Measurements from ENCODE around the gene DPP7. TPM values are rescaled to one million over a fixed set of nuclear protein-coding genes. Genes with fewer than 3 reads are reported as not detected.

Gene DPP7
- total and polyA plus RNA-seq, 2 of the 8 experiments (the other 6 are each of a cell fraction or from before 2014, with no cell fraction given), result 21.2 to 26.8 TPM

GRCh38 chr9:137062384-137062783 is 52.1 kb downstream of the DPP7 start:
- Histone ChIP-seq H3K4me3 (ENCODE audit: extremely low read depth in 1 of 4, insufficient read depth in 2 of 4, low read depth in 3 of 4, low read length in 4 of 4) (no peak overlapping the region), H3K27ac (ENCODE audit: low read depth, low read length) (no peak overlapping the region), H4K20me1 (replicated peaks in 1 of 2; ENCODE audit: control insufficient read depth in 1 of 2, insufficient read depth in 2 of 2, low read length in 2 of 2) (peaks cover 7 to 10% of the 10 kb centered on the region in 2 experiments), H2BK120ac (replicated peaks; ENCODE audit: low read depth, low read length) (no peak overlapping the region), H3K9me3 (ENCODE audit: insufficient read depth in 2 of 2, low read depth in 1 of 2, low read length in 1 of 2) (no peaks in the 10 kb centered on the region), H3K23ac (ENCODE audit: insufficient read length) (no peak overlapping the region), H3K79me1 (ENCODE audit: low read depth, low read length) (no peaks in the 10 kb centered on the region), H3K4me2 (ENCODE audit: insufficient read depth in 1 of 2, low read depth in 2 of 2, low read length in 2 of 2) (no peak overlapping the region), H3K36me3 (ENCODE audit: control insufficient read depth in 2 of 4, insufficient read depth in 4 of 4, low read length in 3 of 4) (no peaks in the 10 kb centered on the region), H3K27me3 (replicated peaks in 1 of 4; ENCODE audit: control insufficient read depth in 3 of 4, extremely low read depth in 1 of 4, insufficient read depth in 3 of 4, low read length in 3 of 4) (no peaks in the 10 kb centered on the region), H2AK5ac (ENCODE audit: low read depth, low read length) (no peak overlapping the region), H2BK5ac (ENCODE audit: low read depth, low read length) (no peak overlapping the region), H3K4ac (replicated peaks; ENCODE audit: insufficient read length, low read depth, low read length) (no peak overlapping the region), H2BK12ac (ENCODE audit: low read depth, low read length) (no peak overlapping the region), H2AFZ (ENCODE audit: low read length) (no peak overlapping the region), H3K79me2 (ENCODE audit: control insufficient read depth in 1 of 2, insufficient read depth in 2 of 2, low read length in 2 of 2) (no peaks in the 10 kb centered on the region), H4K5ac (ENCODE audit: insufficient read length, low read depth, low read length) (no peak overlapping the region), H2BK15ac (ENCODE audit: low read length) (no peak overlapping the region), H3K18ac (ENCODE audit: extremely low read depth, low read length) (no peak overlapping the region), H3K23me2 (ENCODE audit: low read depth, low read length) (no peaks in the 10 kb centered on the region), H3K56ac (replicated peaks; ENCODE audit: insufficient read length, low read depth, low read length) (no peak overlapping the region), H2BK20ac (ENCODE audit: low read length) (no peak overlapping the region), H3K9ac (replicated peaks in 1 of 4; ENCODE audit: extremely low read depth in 1 of 4, low read depth in 3 of 4, low read length in 3 of 4) (no peak overlapping the region), H3K14ac (ENCODE audit: insufficient read length) (no peak overlapping the region), H4K91ac (replicated peaks; ENCODE audit: insufficient read length, low read length) (no peak overlapping the region), H4K8ac (ENCODE audit: extremely low read depth, insufficient read depth, low read length) (no peak overlapping the region), H3K4me1 (replicated peaks in 1 of 4; ENCODE audit: control insufficient read depth in 3 of 4, insufficient read depth in 4 of 4, low read length in 3 of 4) (peaks cover 0 to 5% (median 1%) of the 10 kb centered on the region in 4 experiments; a peak in 3 of 7 replicates)
- no peak for FAIRE-seq
- 87% methylated on average over 15 of the region's 15 CpGs; no CpG with 5 or more reads in 1 of the 2 experiments for WGBS, 2 experiments (ENCODE audit: extremely low coverage in 1 of 2, insufficient coverage in 1 of 2, insufficient read length in 1 of 2, insufficient replicate concordance in 2 of 2, low coverage in 1 of 2, low lambda C conversion rate in 2 of 2, missing lambda C conversion rate in 1 of 2)
- CTCF ChIA-PET (ENCODE audit: partially characterized antibody), result interaction anchor here (0.7 to 13.5 kb wide), 5 partner anchors 13 to 57 kb away, joined by 3 to 291 read pairs (median 80); partner anchors contain the start of genes ABCA2, FUT7, MAN1B1 and NPDC1
- no peak for DNase-seq (ENCODE audit: low read depth in 1 of 2, low spot score in 2 of 2)
- no peak for TF ChIP-seq KDM4A (IDR thresholded peaks at IDR 0.05; ENCODE audit: low read depth, low read length, severe bottlenecking)
- POLR2A ChIA-PET (ENCODE audit: partially characterized antibody), result interaction anchor here (1.1 to 1.5 kb wide), 2 partner anchors 10 to 42 kb away, joined by 3 read pairs; no protein-coding TSS in a partner anchor

Small RNA genes lying within 50 kb of the gene (small RNA-seq; reads per million reads assigned to genes)
- not detected for gene RF00153 (ENCODE audit: insufficient read depth)

Other genes with a start within 250 kb of the DPP7 start
Only the 30 nearest of the 33 such genes appear.
- 49.0 and 49.5 TPM in 2 replicates for gene FBXW5, start 170.0 kb downstream of the DPP7 start, total RNA-seq (2021; fragmentation: NEBNext Ultra II Directional; extraction: Animal tissue kit (Norgen Biotek cat#: 25700))
- gene FBXW5, start 170.0 kb downstream of the DPP7 start, polyA plus RNA-seq (2011; rRNA removed), result 71.0 and 93.6 TPM in 2 replicates
- 0.80 TPM in 1 of 2 replicates, not detected in the other for gene C8G, start 169.5 kb downstream of the DPP7 start, total RNA-seq (2021; fragmentation: NEBNext Ultra II Directional; extraction: Animal tissue kit (Norgen Biotek cat#: 25700))
- gene C8G, start 169.5 kb downstream of the DPP7 start, polyA plus RNA-seq (2011; rRNA removed), result 0.62 and 1.8 TPM in 2 replicates
- 1.5 and 1.7 TPM in 2 replicates for gene LCN12, start 162.5 kb downstream of the DPP7 start, total RNA-seq (2021; fragmentation: NEBNext Ultra II Directional; extraction: Animal tissue kit (Norgen Biotek cat#: 25700))
- gene LCN12, start 162.5 kb downstream of the DPP7 start, polyA plus RNA-seq (2011; rRNA removed), result 1.1 and 2.1 TPM in 2 replicates
- gene PTGDS, start 137.2 kb downstream of the DPP7 start, total RNA-seq (2021; fragmentation: NEBNext Ultra II Directional; extraction: Animal tissue kit (Norgen Biotek cat#: 25700)), result 2.2 and 2.3 TPM in 2 replicates
- gene PTGDS, start 137.2 kb downstream of the DPP7 start, polyA plus RNA-seq (2011; rRNA removed), result 1.7 and 2.5 TPM in 2 replicates
- gene LCNL1, start 131.7 kb downstream of the DPP7 start, total RNA-seq (2021; fragmentation: NEBNext Ultra II Directional; extraction: Animal tissue kit (Norgen Biotek cat#: 25700)), result 0.15 TPM in 1 of 2 replicates, not detected in the other
- 0.11 and 0.35 TPM in 2 replicates for gene LCNL1, start 131.7 kb downstream of the DPP7 start, polyA plus RNA-seq (2011; rRNA removed)
- gene PAXX, start 122.3 kb downstream of the DPP7 start, total RNA-seq (2021; fragmentation: NEBNext Ultra II Directional; extraction: Animal tissue kit (Norgen Biotek cat#: 25700)), result 40.8 and 43.4 TPM in 2 replicates
- 45.9 and 56.8 TPM in 2 replicates for gene PAXX, start 122.3 kb downstream of the DPP7 start, polyA plus RNA-seq (2011; rRNA removed)
- not detected in 2 replicates for gene CLIC3, start 118.2 kb downstream of the DPP7 start, total RNA-seq (2021; fragmentation: NEBNext Ultra II Directional; extraction: Animal tissue kit (Norgen Biotek cat#: 25700))
- gene CLIC3, start 118.2 kb downstream of the DPP7 start, polyA plus RNA-seq (2011; rRNA removed), result 0.12 and 0.33 TPM in 2 replicates
- gene ABCA2, start 86.5 kb downstream of the DPP7 start, total RNA-seq (2021; fragmentation: NEBNext Ultra II Directional; extraction: Animal tissue kit (Norgen Biotek cat#: 25700)), result 12.5 and 15.2 TPM in 2 replicates
- gene ABCA2, start 86.5 kb downstream of the DPP7 start, polyA plus RNA-seq (2011; rRNA removed), result 14.3 and 21.9 TPM in 2 replicates
- gene FUT7, start 82.6 kb downstream of the DPP7 start, total RNA-seq (2021; fragmentation: NEBNext Ultra II Directional; extraction: Animal tissue kit (Norgen Biotek cat#: 25700)), result not detected in 2 replicates
- gene FUT7, start 82.6 kb downstream of the DPP7 start, polyA plus RNA-seq (2011; rRNA removed), result not detected in 2 replicates
- gene NPDC1, start 68.6 kb downstream of the DPP7 start, total RNA-seq (2021; fragmentation: NEBNext Ultra II Directional; extraction: Animal tissue kit (Norgen Biotek cat#: 25700)), result 41.9 and 44.1 TPM in 2 replicates
- gene NPDC1, start 68.6 kb downstream of the DPP7 start, polyA plus RNA-seq (2011; rRNA removed), result 26.2 and 43.6 TPM in 2 replicates
- gene ENTPD2, start 60.7 kb downstream of the DPP7 start, total RNA-seq (2021; fragmentation: NEBNext Ultra II Directional; extraction: Animal tissue kit (Norgen Biotek cat#: 25700)), result 3.2 and 3.8 TPM in 2 replicates
- gene ENTPD2, start 60.7 kb downstream of the DPP7 start, polyA plus RNA-seq (2011; rRNA removed), result 0.65 and 1.9 TPM in 2 replicates
- 30.3 and 32.1 TPM in 2 replicates for gene SAPCD2, start 44.2 kb downstream of the DPP7 start, total RNA-seq (2021; fragmentation: NEBNext Ultra II Directional; extraction: Animal tissue kit (Norgen Biotek cat#: 25700))
- 12.7 and 17.3 TPM in 2 replicates for gene SAPCD2, start 44.2 kb downstream of the DPP7 start, polyA plus RNA-seq (2011; rRNA removed)
- gene UAP1L1, start 37.2 kb downstream of the DPP7 start, total RNA-seq (2021; fragmentation: NEBNext Ultra II Directional; extraction: Animal tissue kit (Norgen Biotek cat#: 25700)), result 5.4 and 5.5 TPM in 2 replicates
- gene UAP1L1, start 37.2 kb downstream of the DPP7 start, polyA plus RNA-seq (2011; rRNA removed), result 2.0 and 3.5 TPM in 2 replicates
- 35.1 and 36.3 TPM in 2 replicates for gene MAN1B1, start 27.7 kb downstream of the DPP7 start, total RNA-seq (2021; fragmentation: NEBNext Ultra II Directional; extraction: Animal tissue kit (Norgen Biotek cat#: 25700))
- gene MAN1B1, start 27.7 kb downstream of the DPP7 start, polyA plus RNA-seq (2011; rRNA removed), result 33.7 and 36.5 TPM in 2 replicates
- gene GRIN1, start 24.4 kb upstream of the DPP7 start, total RNA-seq (2021; fragmentation: NEBNext Ultra II Directional; extraction: Animal tissue kit (Norgen Biotek cat#: 25700)), result 2.1 TPM in 2 replicates
- gene GRIN1, start 24.4 kb upstream of the DPP7 start, polyA plus RNA-seq (2011; rRNA removed), result 0.48 and 1.3 TPM in 2 replicates
- gene LRRC26, start 55.3 kb upstream of the DPP7 start, total RNA-seq (2021; fragmentation: NEBNext Ultra II Directional; extraction: Animal tissue kit (Norgen Biotek cat#: 25700)), result 0.34 and 0.36 TPM in 2 replicates
- 0.85 and 1.0 TPM in 2 replicates for gene LRRC26, start 55.3 kb upstream of the DPP7 start, polyA plus RNA-seq (2011; rRNA removed)
- not detected in 2 replicates for gene TMEM210, start 57.3 kb upstream of the DPP7 start, total RNA-seq (2021; fragmentation: NEBNext Ultra II Directional; extraction: Animal tissue kit (Norgen Biotek cat#: 25700))
- gene TMEM210, start 57.3 kb upstream of the DPP7 start, polyA plus RNA-seq (2011; rRNA removed), result not detected in 2 replicates
- gene ANAPC2, start 73.8 kb upstream of the DPP7 start, total RNA-seq (2021; fragmentation: NEBNext Ultra II Directional; extraction: Animal tissue kit (Norgen Biotek cat#: 25700)), result 37.7 and 41.9 TPM in 2 replicates
- 30.2 and 44.3 TPM in 2 replicates for gene ANAPC2, start 73.8 kb upstream of the DPP7 start, polyA plus RNA-seq (2011; rRNA removed)
- 87.3 and 91.3 TPM in 2 replicates for gene SSNA1, start 73.9 kb upstream of the DPP7 start, total RNA-seq (2021; fragmentation: NEBNext Ultra II Directional; extraction: Animal tissue kit (Norgen Biotek cat#: 25700))
- 157 and 182 TPM in 2 replicates for gene SSNA1, start 73.9 kb upstream of the DPP7 start, polyA plus RNA-seq (2011; rRNA removed)
- gene TPRN, start 86.0 kb upstream of the DPP7 start, total RNA-seq (2021; fragmentation: NEBNext Ultra II Directional; extraction: Animal tissue kit (Norgen Biotek cat#: 25700)), result 23.2 and 27.2 TPM in 2 replicates
- 9.7 and 14.9 TPM in 2 replicates for gene TPRN, start 86.0 kb upstream of the DPP7 start, polyA plus RNA-seq (2011; rRNA removed)
- gene TMEM203, start 90.9 kb upstream of the DPP7 start, total RNA-seq (2021; fragmentation: NEBNext Ultra II Directional; extraction: Animal tissue kit (Norgen Biotek cat#: 25700)), result 44.1 and 44.2 TPM in 2 replicates
- 57.1 and 67.1 TPM in 2 replicates for gene TMEM203, start 90.9 kb upstream of the DPP7 start, polyA plus RNA-seq (2011; rRNA removed)
- 32.3 and 33.2 TPM in 2 replicates for gene NDOR1, start 91.0 kb upstream of the DPP7 start, total RNA-seq (2021; fragmentation: NEBNext Ultra II Directional; extraction: Animal tissue kit (Norgen Biotek cat#: 25700))
- gene NDOR1, start 91.0 kb upstream of the DPP7 start, polyA plus RNA-seq (2011; rRNA removed), result 25.7 and 42.4 TPM in 2 replicates
- gene RNF208, start 107.5 kb upstream of the DPP7 start, total RNA-seq (2021; fragmentation: NEBNext Ultra II Directional; extraction: Animal tissue kit (Norgen Biotek cat#: 25700)), result 7.7 and 8.9 TPM in 2 replicates
- gene RNF208, start 107.5 kb upstream of the DPP7 start, polyA plus RNA-seq (2011; rRNA removed), result 2.7 and 4.8 TPM in 2 replicates
- gene CYSRT1, start 110.4 kb upstream of the DPP7 start, total RNA-seq (2021; fragmentation: NEBNext Ultra II Directional; extraction: Animal tissue kit (Norgen Biotek cat#: 25700)), result 1.0 and 1.6 TPM in 2 replicates
- gene CYSRT1, start 110.4 kb upstream of the DPP7 start, polyA plus RNA-seq (2011; rRNA removed), result 6.5 and 7.6 TPM in 2 replicates
- gene RNF224, start 112.8 kb upstream of the DPP7 start, total RNA-seq (2021; fragmentation: NEBNext Ultra II Directional; extraction: Animal tissue kit (Norgen Biotek cat#: 25700)), result 0.17 TPM in 1 of 2 replicates, not detected in the other
- 0.24 and 0.25 TPM in 2 replicates for gene RNF224, start 112.8 kb upstream of the DPP7 start, polyA plus RNA-seq (2011; rRNA removed)
- gene SLC34A3, start 116.2 kb upstream of the DPP7 start, total RNA-seq (2021; fragmentation: NEBNext Ultra II Directional; extraction: Animal tissue kit (Norgen Biotek cat#: 25700)), result not detected in 2 replicates
- gene SLC34A3, start 116.2 kb upstream of the DPP7 start, polyA plus RNA-seq (2011; rRNA removed), result 0.06 and 0.08 TPM in 2 replicates
- 307 and 311 TPM in 2 replicates for gene TUBB4B, start 126.6 kb upstream of the DPP7 start, total RNA-seq (2021; fragmentation: NEBNext Ultra II Directional; extraction: Animal tissue kit (Norgen Biotek cat#: 25700))
- 280 and 342 TPM in 2 replicates for gene TUBB4B, start 126.6 kb upstream of the DPP7 start, polyA plus RNA-seq (2011; rRNA removed)
- gene STPG3, start 136.6 kb upstream of the DPP7 start, total RNA-seq (2021; fragmentation: NEBNext Ultra II Directional; extraction: Animal tissue kit (Norgen Biotek cat#: 25700)), result not detected in 2 replicates
- 0.14 TPM in 1 of 2 replicates, not detected in the other for gene STPG3, start 136.6 kb upstream of the DPP7 start, polyA plus RNA-seq (2011; rRNA removed)
- gene NELFB, start 140.6 kb upstream of the DPP7 start, total RNA-seq (2021; fragmentation: NEBNext Ultra II Directional; extraction: Animal tissue kit (Norgen Biotek cat#: 25700)), result 70.8 and 78.0 TPM in 2 replicates
- gene NELFB, start 140.6 kb upstream of the DPP7 start, polyA plus RNA-seq (2011; rRNA removed), result 57.6 and 86.5 TPM in 2 replicates
- gene TOR4A, start 163.0 kb upstream of the DPP7 start, total RNA-seq (2021; fragmentation: NEBNext Ultra II Directional; extraction: Animal tissue kit (Norgen Biotek cat#: 25700)), result 9.2 and 9.3 TPM in 2 replicates
- 8.4 and 11.4 TPM in 2 replicates for gene TOR4A, start 163.0 kb upstream of the DPP7 start, polyA plus RNA-seq (2011; rRNA removed)